Inflammatory macrophage treated with lipopolysaccharide for 4 hours (primary cell): ENCODE data around the gene FBXL7.

Experiments
- DNase-seq: peaks from one replicate; pipeline ENCODE4 v3.0.0-alpha.2; 2020

FBXL7 gene

GRCh38 chr5:15499528-15500324 lies at the start of gene FBXL7:
TSS of gene FBXL7 (plus strand) at chr5:15500180.
- DNase-seq, result no peak

DNA sequence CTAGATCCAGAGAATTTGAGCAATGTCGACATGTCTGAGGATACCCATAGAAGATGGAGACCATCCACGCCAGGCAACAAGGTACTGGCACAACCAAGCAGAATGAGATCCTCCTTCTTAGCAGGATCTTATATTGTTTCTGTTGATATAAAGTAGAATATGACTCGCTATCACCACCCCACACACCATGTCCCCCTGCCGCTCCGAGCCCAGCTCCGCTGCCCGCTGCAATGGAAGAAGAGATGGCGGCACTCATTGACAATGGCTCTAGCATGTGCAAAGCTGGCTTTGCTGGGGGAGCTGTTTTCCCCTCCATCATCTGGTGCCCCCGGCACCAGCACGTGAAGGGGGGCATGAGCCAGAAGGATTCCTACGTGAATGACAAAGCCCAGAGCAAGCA lies 49.5 kb upstream of the FBXL7 start:
- no peak for DNase-seq

DNA sequence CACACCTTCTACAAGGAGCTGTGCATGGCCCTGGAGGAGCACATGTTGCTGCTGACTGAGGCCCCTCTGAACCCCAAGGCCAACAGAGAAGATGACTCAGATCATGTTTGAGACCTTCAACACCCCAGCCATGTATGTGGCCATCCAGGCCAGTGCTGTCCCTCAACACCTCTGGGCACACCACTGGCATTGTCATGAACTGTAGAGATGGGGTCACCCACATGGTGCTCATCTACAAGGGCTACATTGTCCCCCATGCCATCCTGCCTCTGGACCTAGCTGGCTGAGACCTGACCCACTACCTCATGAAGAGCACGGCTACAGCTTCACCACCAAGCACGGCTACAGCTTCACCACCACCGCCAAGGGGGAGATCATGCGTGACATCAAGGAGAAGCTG lies 49.0 kb upstream of the FBXL7 start:
- no peak for DNase-seq

DNA sequence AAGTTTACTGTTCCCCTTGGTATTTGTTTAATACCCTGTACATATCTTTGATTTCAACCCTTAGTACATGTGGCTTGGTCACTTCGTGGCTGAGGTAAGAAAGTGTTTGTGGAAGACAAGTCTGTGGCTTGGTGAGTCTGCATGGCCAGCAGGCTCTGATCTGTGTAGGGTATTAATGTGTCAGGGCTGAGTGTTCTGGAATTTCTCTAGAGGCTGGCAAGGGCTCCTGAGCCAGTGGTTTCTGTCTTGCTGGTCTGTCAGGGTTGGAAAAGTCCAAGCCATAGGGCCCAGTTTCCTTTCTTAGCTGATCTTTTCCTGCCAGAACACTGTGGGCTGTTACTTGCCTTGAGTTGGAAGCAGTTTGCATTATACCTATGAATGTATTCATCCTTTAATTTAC lies 48.0 kb upstream of the FBXL7 start:
- DNase-seq, result no peak

GRCh38 chr5:15452781-15453180 lies 47.2 kb upstream of the FBXL7 start:
- DNase-seq, result no peak

GRCh38 chr5:15459200-15459599 lies 40.8 kb upstream of the FBXL7 start:
- DNase-seq, result no peak

DNA sequence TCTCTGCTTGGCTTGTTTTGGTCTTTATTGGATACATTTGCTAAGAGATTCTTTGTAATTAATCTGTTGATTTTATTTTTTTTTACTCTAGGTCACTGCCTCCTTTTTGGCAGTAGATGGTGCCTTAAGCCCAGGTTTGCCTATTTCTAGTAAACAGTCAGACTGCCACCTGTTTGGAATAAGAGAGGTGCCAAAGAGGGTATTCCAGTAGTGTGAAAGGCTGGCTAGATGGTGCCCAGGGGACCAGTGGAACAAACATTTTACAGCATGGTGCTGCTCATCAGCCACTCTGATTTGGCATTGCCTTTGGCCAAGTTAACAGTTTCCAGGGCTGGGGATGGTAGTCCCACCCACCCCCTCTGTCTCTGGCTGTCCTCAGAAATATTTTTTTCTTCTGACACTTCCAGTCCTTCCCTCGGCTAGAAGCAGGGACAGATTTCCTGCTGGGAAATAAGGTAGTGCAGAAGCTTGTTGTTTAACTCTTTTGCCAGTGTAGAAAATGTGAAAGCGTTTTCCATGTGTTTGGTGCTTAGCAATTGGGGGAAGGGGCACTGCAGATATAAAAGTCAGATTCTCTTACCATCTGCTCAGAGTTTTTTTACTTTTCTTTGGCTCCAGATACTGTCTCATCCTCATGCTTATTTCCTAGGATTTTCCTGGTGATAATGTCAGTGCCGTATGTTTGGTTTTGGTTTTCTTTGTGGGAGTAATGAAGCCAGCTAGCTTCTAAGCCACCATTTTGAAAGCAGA lies 36.6 kb upstream of the FBXL7 start:
- no peak for DNase-seq

DNA sequence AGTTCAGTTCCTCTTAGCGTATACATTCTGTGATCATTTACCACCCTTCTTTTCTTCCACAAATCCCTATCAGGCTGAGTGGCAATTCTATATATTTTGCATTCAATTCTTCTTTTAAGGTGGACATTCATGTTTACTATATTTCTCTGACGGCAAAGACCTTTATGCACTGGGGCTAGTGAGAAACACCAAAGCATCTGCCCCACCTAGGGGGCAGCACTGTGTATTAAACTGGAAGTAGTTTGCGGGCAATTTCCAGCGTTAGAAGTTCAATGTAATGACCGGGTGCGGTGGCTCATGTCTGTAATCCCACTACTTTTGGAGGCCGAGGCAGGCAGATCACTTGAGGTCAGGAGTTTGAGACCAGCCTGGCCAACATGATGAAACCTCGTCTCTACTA lies 27.9 kb upstream of the FBXL7 start:
- DNase-seq, result no peak

DNA sequence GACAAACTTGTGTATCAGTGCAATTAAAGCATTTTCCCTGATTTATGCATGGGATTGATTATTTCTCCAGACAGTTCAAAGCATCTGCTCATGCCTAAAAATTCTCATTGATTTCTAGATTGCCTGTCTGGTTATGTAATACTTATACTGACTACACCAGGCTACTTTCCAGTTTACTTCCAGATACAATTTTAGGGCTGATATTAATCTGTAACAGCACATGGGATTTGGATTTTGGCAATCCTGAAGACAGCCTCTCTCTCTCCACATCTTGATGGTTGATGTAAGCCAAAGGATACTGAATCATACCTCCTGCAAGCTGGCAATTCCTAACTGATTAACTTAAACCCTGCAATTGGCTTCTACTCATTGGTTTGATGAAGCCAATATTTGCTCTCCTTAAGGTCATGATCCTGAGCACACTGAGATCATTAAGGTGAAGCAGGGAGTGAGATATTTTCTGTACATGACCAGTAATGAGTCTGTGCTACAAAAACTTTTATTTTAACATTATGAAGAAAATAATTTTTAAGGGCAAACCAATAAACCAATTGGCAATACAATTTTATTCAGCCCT lies 25.7 kb upstream of the FBXL7 start:
- DNase-seq, result no peak

DNA sequence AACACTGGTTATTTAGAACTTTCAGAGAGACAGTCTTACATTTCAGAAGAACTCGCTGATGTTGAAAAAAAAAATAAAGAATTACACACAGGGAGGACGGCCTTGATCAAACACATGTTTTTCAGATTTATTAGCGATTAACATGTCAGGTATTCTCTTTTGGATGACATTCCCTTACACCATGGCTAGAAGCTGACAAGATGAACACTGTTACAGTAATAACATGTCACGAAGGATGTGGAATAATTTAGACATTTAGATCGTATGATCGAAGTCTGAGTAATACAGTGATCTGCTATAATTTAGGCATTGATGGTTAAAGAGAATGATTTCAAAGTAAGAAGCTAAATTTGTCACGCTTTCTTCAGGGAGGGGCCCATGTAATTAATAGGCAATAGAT lies 24.6 kb upstream of the FBXL7 start:
- DNase-seq, result no peak

GRCh38 chr5:15476977-15477376 lies 23.0 kb upstream of the FBXL7 start:
- no peak for DNase-seq

- no peak for DNase-seq
Measured at GRCh38 chr5:15480436-15480835, 19.5 kb upstream of the FBXL7 start.

GRCh38 chr5:15483351-15484097 lies 16.5 kb upstream of the FBXL7 start:
- DNase-seq, result no peak

DNA sequence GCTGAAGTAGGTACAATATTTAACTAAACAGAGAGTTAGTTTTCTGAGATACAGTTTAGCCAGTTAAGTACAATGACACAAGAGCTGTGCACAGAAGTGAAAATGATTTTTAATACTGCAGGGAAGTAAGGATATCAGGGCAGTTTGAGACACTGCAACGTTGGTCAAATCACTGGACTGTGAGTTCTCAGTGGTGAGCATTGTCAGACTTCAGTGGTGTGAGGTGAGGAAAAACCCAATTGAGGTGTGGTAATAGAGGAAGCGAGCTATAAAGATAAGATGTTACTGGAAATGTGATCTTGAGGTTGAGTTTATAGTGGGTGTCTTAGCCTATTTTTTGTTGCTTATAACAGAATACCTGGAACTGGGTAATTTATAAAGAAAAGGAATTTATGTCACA lies 12.8 kb upstream of the FBXL7 start:
- DNase-seq, result no peak

GRCh38 chr5:15489571-15490235 lies 10.3 kb upstream of the FBXL7 start:
- no peak for DNase-seq

DNA sequence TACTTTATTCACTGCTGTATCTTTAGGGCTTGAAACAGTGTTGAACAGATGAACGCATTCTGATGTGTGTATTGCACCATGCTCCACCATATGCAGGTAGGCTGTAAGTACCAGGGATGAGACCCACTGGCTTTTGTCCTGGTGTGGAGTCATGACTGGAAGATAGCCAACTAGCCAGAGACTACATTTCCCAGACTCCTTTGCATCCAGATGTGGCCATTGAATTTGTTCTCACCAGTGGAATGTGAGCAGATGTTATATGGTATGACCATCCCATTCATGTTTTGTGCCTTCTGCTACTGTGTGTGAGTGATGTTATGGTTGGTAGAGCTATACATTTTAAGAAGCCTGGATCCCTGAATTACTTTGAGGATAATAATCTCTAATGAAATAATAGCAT lies 7.4 kb upstream of the FBXL7 start:
- no peak for DNase-seq

DNA sequence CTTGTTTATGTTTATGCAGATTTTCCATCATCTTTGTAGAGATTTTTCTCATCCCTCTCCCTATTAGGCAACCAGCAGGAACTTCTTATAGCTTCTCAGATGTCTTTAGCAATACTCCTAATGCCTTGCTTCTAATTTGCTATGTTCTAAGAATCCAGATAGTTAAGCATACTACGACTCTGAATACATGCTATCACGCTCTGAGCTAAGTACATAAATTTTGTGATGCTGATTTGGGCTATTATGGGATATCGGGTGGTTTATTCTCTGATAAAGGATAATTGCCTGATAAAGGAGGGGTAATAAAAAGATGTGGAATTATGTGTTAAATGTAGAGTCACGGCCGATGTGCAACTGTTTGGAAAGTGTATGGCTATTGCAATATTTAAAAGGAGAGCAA lies 6.5 kb upstream of the FBXL7 start:
- no peak for DNase-seq

- DNase-seq, result no peak
Measured at GRCh38 chr5:15495026-15495425, 5.0 kb upstream of the FBXL7 start.

DNA sequence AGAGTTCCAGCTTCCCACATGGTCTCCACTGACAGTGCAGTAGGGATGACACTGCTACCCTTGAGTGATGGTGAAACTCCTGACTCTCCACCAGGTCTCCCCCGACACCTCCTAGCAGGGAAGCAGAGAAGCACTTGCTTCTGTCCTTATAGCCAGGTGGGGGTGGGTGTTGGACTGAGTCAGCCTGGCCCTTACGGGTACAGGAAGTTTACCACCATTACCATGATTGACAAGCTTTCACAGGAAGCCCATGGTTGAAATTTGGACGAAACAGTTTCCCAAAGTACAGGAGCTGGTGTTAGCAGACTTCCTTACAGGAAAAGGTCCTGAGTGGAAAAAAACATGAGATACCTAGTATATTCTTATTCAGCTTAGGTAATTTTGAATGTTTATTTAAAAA lies 3.1 kb upstream of the FBXL7 start:
- DNase-seq, result no peak

DNA sequence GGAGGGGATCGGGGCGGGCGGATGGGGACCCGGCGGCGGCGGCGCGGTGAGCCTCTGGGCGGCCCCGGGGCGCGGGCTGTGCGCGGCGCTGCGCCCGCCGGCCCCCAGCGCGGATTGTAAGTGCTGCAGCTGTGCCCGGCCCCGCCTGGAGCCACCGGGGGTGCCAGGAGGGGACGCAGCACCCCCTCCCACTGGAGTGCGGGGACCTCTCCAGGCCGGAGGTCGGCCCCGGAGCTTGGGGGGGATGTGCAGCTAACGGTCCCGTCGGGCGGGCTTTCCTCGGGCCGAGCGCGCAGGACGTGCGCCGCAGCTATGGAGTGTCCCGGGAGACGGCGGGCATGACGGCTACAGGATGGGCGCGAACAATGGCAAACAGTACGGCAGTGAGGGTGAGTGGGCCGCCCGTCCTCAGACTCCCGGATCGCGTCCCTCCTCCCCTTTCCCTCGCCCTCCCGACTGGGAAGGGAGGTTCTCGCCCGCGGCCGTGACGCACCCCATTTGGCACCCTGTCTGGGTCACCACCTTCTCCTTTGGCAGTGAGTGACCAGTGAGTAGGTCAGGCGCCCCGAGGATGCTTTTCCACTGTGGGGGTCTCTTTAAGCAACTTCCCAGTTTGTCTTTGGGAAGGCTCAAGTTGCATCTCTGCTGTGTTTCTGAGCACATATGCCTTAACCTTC lies 483 bp downstream of the FBXL7 start:
- no peak for DNase-seq

DNA sequence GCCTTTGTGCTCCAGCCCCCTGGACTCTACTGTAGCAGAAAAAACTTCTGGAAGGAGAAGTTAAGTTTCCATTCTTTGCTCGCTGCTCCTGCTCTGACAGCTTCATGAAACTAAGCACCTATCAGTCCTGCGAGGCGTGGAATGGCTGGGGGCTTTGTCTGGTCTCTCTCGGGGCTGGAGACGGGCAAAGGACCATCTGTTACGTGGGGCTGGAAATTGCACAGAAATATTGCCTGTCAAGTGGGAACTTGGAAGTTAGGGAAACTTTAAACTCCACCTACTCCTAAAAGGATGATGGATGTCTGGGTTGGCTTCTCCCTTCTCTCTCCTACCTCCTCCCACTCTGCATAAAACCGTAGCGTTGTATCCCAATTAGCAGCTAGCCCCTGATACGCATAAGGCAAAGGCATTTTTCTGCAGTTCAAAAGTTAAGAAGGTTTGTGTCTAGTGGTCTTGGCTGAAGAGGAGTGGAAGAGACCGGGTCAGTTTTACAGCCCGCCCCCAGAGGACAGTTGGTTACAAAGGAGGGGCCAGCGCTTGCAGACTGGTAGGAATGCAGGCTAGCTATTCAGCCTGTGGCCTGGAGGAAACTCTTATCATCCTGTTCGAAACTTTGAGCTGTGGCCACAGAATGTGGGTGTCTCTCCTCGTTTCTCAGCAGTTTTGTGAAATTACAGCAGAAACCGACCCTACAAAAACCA lies 1.3 kb downstream of the FBXL7 start:
- DNase-seq, result no peak

GRCh38 chr5:15502208-15502607 lies 2.2 kb downstream of the FBXL7 start:
- DNase-seq, result no peak
